HL-60 (cell line): ENCODE results near the gene SVOP.
A peak's percentile ranks its signal among the peaks of the same experiment; 100 is the strongest.
"Not testable (repeated sequence)": the region's sequence is repeated elsewhere in the genome, so short reads cannot be mapped to it uniquely, and the experiment has no call there.

Experiments
- DNase-seq, 2 experiments: peaks; one replicate each; pipeline ENCODE4 v3.0.0-alpha.2; 2010 to 2020; ENCODE audit warnings: low read depth in 1 of 2, low spot score in 1 of 2
- H3K27ac ChIP-seq: fragments of 250-450 bp; sonication (Bioruptor Pico); replicated peaks from 2 replicates; pipeline ENCODE4 v1.5.1; 2020; ENCODE audit warnings: mild to moderate bottlenecking, moderate library complexity
- H3K27me3 ChIP-seq: fragments of 250-450 bp; sonication (Bioruptor Pico); 2 replicates; pipeline ENCODE4 v1.5.1; 2021; ENCODE audit warnings: mild to moderate bottlenecking, moderate library complexity; ENCODE audit not compliant: insufficient read depth, poor library complexity, severe bottlenecking
- H3K4me3 ChIP-seq: replicated peaks from 2 replicates; pipeline ENCODE4 v1.5.1; 2011; ENCODE audit warnings: mild to moderate bottlenecking, control low read depth, low read length; ENCODE audit not compliant: insufficient read depth
- GABPA ChIP-seq: IDR thresholded peaks from 2 replicates; pipeline ENCODE4 v1.6.1; 2012; ENCODE audit warnings: low read depth
- POLR2AphosphoS5 ChIP-seq: IDR thresholded peaks from 2 replicates; pipeline ENCODE4 v1.6.1; 2012; ENCODE audit warnings: low read depth
- REST ChIP-seq: IDR thresholded peaks from 2 replicates; pipeline ENCODE4 v1.6.1; 2012; ENCODE audit warnings: low read depth; ENCODE audit not compliant: insufficient replicate concordance
- SPI1 ChIP-seq: IDR thresholded peaks from 2 replicates; pipeline ENCODE4 v1.6.1; 2012; ENCODE audit warnings: low read depth, mild to moderate bottlenecking, borderline replicate concordance
- TF ChIP-seq, protein P1 (sequence below): IDR thresholded peaks from one replicate; pipeline ENCODE4 v1.5.1; 2011; ENCODE audit warnings: low read length, control low read depth, inconsistent platforms; ENCODE audit not compliant: insufficient read depth

Gene SVOP

DNA sequence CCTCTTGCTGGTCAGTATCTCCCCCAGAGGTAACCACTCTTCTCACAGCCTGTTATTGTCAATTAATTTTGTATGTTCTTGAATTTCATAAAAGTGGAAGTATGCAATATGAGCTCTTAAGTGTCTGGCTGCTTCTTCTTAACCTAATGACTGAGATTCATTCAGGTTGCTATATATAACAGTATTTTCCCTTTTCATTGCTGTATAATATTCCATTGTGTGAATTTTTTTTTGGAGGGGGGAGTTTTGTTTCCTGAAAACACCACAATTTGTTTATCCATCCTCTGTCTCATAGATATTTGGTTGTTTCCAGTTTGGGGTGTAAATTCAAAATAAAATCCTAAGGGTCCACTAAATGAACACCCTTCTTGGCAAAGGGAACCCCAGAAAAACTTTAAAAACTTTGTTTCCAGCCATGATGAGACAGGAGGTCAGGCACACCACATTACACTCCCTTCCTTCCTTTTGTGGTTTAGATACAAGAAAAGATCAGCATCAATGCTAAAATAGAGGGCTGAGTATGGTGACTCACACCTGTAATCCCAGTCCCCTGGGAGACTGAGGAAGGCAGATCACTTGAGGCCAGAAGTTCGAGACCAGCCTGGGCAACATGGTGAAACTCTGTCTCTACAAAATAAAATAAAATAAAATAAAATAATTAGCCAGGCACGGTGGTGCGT, 145.0 kb downstream of the SVOP start:
- no peak overlapping the region for H3K4me3 ChIP-seq
- H3K27ac ChIP-seq = no peak overlapping the region
- no peaks in the 10 kb centered on the region for H3K27me3 ChIP-seq
- DNase-seq = peak in 1 of 2 experiments; percentile 57
- TF ChIP-seq, protein P1, sequence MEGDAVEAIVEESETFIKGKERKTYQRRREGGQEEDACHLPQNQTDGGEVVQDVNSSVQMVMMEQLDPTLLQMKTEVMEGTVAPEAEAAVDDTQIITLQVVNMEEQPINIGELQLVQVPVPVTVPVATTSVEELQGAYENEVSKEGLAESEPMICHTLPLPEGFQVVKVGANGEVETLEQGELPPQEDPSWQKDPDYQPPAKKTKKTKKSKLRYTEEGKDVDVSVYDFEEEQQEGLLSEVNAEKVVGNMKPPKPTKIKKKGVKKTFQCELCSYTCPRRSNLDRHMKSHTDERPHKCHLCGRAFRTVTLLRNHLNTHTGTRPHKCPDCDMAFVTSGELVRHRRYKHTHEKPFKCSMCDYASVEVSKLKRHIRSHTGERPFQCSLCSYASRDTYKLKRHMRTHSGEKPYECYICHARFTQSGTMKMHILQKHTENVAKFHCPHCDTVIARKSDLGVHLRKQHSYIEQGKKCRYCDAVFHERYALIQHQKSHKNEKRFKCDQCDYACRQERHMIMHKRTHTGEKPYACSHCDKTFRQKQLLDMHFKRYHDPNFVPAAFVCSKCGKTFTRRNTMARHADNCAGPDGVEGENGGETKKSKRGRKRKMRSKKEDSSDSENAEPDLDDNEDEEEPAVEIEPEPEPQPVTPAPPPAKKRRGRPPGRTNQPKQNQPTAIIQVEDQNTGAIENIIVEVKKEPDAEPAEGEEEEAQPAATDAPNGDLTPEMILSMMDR = no peak
- TF ChIP-seq REST = no peak
- TF ChIP-seq POLR2AphosphoS5 = no peak
- TF ChIP-seq GABPA = no peak
- TF ChIP-seq SPI1 = no peak

DNA sequence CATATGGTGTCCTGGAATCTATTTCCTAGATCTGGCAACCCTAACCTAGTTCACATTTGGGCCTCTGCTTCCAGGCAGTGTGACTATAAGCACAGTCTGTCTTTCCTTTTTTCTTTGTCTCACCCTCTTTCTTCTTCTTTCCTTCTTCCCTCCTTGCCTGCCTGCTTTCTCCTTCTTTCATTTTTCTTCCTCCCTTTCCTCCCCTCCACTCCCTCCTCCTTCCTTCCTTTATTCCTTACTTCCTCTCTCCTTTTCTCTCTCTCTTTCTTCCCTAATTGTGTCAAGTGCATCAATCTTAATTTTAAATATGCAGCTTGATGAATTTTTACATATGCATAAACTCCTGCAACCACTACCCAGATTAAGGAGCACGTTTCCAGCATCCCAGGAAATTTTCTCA, 145.6 kb downstream of the SVOP start:
- H3K4me3 ChIP-seq = no peak overlapping the region
- H3K27me3 ChIP-seq = no peaks in the 10 kb centered on the region
- DNase-seq = no peak
- no peak overlapping the region for H3K27ac ChIP-seq
- no peak for TF ChIP-seq POLR2AphosphoS5
- TF ChIP-seq, protein P1 = no peak
- no peak for TF ChIP-seq REST
- TF ChIP-seq SPI1 = no peak
- TF ChIP-seq GABPA = no peak

DNA sequence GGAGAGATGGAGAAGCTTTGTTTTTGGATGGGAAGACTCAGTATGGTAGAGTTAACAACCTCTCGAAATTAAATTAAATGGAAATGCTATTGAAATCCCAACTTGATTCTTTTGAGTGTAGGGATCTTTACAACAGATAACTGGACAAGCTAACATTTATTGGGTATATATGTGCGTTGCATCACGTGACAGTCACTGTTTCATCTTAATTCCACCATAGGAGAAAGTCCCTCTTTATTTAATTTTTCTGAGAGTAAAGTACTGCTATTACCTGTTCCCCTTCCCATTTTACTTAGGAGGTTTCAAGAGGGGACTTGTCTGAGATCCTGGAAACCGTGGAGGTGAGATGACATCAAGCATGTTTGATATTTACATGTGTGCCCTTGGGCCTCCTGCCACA, 152.1 kb downstream of the SVOP start:
- no peak for DNase-seq
- no peak overlapping the region for H3K4me3 ChIP-seq
- TF ChIP-seq POLR2AphosphoS5 (no peak), GABPA (no peak), REST (no peak), SPI1 (no peak)
- TF ChIP-seq, protein P1 = no peak
- H3K27me3 ChIP-seq = no peaks in the 10 kb centered on the region
- H3K27ac ChIP-seq = no peak overlapping the region

- not testable (repeated sequence) for DNase-seq, H3K27me3 ChIP-seq, H3K27ac ChIP-seq, H3K4me3 ChIP-seq
These were observed 154.8 kb downstream of the SVOP start for GRCh38 chr12:108866083-108866482.
